NCI-H510A (cell line): ENCODE measurements around the gene POLD3.

Experiments used
- DNase-seq: peaks from one replicate; lab custom pipeline; 2025; lab: John Stamatoyannopoulos, UW

POLD3 gene

GRCh38 chr11:74592441-74593362, at the start of gene POLD3:
Gene POLD3, plus strand, starts transcription at chr11:74592582. Its CDS starts 77 bp downstream, at chr11:74592659.
- DNase-seq = peak; percentile 95

GRCh38 chr11:74543991-74544390, 48.4 kb upstream of the POLD3 start:
- DNase-seq = peak; percentile 57

GRCh38 chr11:74546752-74547151, 45.6 kb upstream of the POLD3 start:
- peak; percentile 55 for DNase-seq

GRCh38 chr11:74550991-74551753, 41.2 kb upstream of the POLD3 start:
- DNase-seq = no peak

- no peak for DNase-seq
Observed at GRCh38 chr11:74551754-74552145, 40.6 kb upstream of the POLD3 start.

GRCh38 chr11:74557526-74557925, 34.9 kb upstream of the POLD3 start:
- DNase-seq = no peak

GRCh38 chr11:74559110-74559933, 33.1 kb upstream of the POLD3 start:
- no peak for DNase-seq

- DNase-seq = no peak
Observed at GRCh38 chr11:74559934-74560309, 32.5 kb upstream of the POLD3 start.

- DNase-seq = no peak
Observed at GRCh38 chr11:74566146-74566960, 26.0 kb upstream of the POLD3 start.

- no peak for DNase-seq
Observed at GRCh38 chr11:74568028-74568427, 24.4 kb upstream of the POLD3 start.

- DNase-seq = no peak
Observed at GRCh38 chr11:74570266-74571061, 21.9 kb upstream of the POLD3 start.

- DNase-seq = no peak
Observed at GRCh38 chr11:74571062-74571399, 21.4 kb upstream of the POLD3 start.

GRCh38 chr11:74572349-74572748, 20.0 kb upstream of the POLD3 start:
- no peak for DNase-seq

- no peak for DNase-seq
Observed at GRCh38 chr11:74574563-74574962, 17.8 kb upstream of the POLD3 start.

GRCh38 chr11:74575999-74576398, 16.4 kb upstream of the POLD3 start:
- no peak for DNase-seq

- no peak for DNase-seq
Observed at GRCh38 chr11:74577181-74577580, 15.2 kb upstream of the POLD3 start.

GRCh38 chr11:74577624-74578396, 14.6 kb upstream of the POLD3 start:
- peak; percentile 63 for DNase-seq

GRCh38 chr11:74579577-74580270, 12.7 kb upstream of the POLD3 start:
- no peak for DNase-seq

- DNase-seq = no peak
Observed at GRCh38 chr11:74581954-74582547, 10.3 kb upstream of the POLD3 start.
